ENCODE results near the gene CYP26B1. TPM values are rescaled to one million over a fixed set of nuclear protein-coding genes. Genes with fewer than 3 reads are reported as not detected.

CYP26B1 gene
- total and polyA plus RNA-seq, 2 of the 8 experiments (the other 6 are each of a cell fraction or from before 2014, with no cell fraction given): 0.06 to 0.69 TPM

GRCh38 chr2:72081451-72081850, 66.2 kb downstream of the CYP26B1 start (continued):
- TF ChIP-seq, protein P1, sequence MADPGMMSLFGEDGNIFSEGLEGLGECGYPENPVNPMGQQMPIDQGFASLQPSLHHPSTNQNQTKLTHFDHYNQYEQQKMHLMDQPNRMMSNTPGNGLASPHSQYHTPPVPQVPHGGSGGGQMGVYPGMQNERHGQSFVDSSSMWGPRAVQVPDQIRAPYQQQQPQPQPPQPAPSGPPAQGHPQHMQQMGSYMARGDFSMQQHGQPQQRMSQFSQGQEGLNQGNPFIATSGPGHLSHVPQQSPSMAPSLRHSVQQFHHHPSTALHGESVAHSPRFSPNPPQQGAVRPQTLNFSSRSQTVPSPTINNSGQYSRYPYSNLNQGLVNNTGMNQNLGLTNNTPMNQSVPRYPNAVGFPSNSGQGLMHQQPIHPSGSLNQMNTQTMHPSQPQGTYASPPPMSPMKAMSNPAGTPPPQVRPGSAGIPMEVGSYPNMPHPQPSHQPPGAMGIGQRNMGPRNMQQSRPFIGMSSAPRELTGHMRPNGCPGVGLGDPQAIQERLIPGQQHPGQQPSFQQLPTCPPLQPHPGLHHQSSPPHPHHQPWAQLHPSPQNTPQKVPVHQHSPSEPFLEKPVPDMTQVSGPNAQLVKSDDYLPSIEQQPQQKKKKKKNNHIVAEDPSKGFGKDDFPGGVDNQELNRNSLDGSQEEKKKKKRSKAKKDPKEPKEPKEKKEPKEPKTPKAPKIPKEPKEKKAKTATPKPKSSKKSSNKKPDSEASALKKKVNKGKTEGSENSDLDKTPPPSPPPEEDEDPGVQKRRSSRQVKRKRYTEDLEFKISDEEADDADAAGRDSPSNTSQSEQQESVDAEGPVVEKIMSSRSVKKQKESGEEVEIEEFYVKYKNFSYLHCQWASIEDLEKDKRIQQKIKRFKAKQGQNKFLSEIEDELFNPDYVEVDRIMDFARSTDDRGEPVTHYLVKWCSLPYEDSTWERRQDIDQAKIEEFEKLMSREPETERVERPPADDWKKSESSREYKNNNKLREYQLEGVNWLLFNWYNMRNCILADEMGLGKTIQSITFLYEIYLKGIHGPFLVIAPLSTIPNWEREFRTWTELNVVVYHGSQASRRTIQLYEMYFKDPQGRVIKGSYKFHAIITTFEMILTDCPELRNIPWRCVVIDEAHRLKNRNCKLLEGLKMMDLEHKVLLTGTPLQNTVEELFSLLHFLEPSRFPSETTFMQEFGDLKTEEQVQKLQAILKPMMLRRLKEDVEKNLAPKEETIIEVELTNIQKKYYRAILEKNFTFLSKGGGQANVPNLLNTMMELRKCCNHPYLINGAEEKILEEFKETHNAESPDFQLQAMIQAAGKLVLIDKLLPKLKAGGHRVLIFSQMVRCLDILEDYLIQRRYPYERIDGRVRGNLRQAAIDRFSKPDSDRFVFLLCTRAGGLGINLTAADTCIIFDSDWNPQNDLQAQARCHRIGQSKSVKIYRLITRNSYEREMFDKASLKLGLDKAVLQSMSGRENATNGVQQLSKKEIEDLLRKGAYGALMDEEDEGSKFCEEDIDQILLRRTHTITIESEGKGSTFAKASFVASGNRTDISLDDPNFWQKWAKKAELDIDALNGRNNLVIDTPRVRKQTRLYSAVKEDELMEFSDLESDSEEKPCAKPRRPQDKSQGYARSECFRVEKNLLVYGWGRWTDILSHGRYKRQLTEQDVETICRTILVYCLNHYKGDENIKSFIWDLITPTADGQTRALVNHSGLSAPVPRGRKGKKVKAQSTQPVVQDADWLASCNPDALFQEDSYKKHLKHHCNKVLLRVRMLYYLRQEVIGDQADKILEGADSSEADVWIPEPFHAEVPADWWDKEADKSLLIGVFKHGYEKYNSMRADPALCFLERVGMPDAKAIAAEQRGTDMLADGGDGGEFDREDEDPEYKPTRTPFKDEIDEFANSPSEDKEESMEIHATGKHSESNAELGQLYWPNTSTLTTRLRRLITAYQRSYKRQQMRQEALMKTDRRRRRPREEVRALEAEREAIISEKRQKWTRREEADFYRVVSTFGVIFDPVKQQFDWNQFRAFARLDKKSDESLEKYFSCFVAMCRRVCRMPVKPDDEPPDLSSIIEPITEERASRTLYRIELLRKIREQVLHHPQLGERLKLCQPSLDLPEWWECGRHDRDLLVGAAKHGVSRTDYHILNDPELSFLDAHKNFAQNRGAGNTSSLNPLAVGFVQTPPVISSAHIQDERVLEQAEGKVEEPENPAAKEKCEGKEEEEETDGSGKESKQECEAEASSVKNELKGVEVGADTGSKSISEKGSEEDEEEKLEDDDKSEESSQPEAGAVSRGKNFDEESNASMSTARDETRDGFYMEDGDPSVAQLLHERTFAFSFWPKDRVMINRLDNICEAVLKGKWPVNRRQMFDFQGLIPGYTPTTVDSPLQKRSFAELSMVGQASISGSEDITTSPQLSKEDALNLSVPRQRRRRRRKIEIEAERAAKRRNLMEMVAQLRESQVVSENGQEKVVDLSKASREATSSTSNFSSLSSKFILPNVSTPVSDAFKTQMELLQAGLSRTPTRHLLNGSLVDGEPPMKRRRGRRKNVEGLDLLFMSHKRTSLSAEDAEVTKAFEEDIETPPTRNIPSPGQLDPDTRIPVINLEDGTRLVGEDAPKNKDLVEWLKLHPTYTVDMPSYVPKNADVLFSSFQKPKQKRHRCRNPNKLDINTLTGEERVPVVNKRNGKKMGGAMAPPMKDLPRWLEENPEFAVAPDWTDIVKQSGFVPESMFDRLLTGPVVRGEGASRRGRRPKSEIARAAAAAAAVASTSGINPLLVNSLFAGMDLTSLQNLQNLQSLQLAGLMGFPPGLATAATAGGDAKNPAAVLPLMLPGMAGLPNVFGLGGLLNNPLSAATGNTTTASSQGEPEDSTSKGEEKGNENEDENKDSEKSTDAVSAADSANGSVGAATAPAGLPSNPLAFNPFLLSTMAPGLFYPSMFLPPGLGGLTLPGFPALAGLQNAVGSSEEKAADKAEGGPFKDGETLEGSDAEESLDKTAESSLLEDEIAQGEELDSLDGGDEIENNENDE (IDR thresholded peaks at IDR 0.05; ENCODE audit: insufficient replicate concordance, low read length): no peak

All from H1 (cell line).